ENCODE results near the gene TCEANC2. TPM values are rescaled to one million over a fixed set of nuclear protein-coding genes. Genes with fewer than 3 reads are reported as not detected.

The TCEANC2 gene
- polyA plus RNA-seq, 4 donors = 1.3 to 5.1 (median 1.9) TPM

DNA sequence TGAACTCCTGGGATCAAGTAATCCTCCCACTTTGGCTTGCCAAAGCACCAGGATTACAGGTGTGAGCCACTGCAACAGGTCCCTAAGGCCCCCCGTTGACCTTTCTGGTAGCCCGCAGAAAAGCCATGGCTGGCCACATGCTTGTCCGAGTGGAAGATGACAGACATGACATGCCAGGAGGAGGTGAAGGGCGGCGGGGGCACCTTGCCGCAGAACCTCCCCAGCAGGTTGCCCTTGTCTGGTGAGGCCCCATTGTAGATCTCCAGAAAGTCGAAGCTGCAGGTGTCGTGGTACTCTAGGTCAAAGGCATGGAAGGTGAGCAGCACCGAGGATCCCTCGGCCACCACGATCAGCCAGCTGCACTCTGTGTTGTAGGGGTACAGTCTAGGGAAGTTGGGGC, 91.0 kb downstream of the TCEANC2 start:
- Histone ChIP-seq H3K27ac (ENCODE audit: low read depth in 1 of 3, low read length in 2 of 3) (no peak overlapping the region), H3K9me3 (ENCODE audit: control insufficient read depth in 2 of 2, insufficient read depth in 1 of 2, low read depth in 1 of 2, low read length in 1 of 2) (no peaks in the 10 kb centered on the region), H3K36me3 (ENCODE audit: control insufficient read depth in 3 of 3, insufficient read depth in 2 of 3, low read depth in 1 of 3, low read length in 3 of 3) (no peaks in the 10 kb centered on the region), H3K4me1 (ENCODE audit: control insufficient read depth in 3 of 3, insufficient read depth in 2 of 3, low read depth in 1 of 3, low read length in 2 of 3) (peaks cover 0 to 8% (median 0%) of the 10 kb centered on the region in 3 donors), H3K4me3 (ENCODE audit: low read depth in 1 of 3, low read length in 3 of 3) (no peak overlapping the region), H3K27me3 (ENCODE audit: control insufficient read depth in 3 of 3, insufficient read depth in 3 of 3, low read length in 3 of 3) (no peaks in the 10 kb centered on the region)
- 95 to 97% (median 95%) methylated on average over 11 of the region's 11 CpGs for WGBS, 3 donors
- no peak for DNase-seq
- no peak for FAIRE-seq

DNA sequence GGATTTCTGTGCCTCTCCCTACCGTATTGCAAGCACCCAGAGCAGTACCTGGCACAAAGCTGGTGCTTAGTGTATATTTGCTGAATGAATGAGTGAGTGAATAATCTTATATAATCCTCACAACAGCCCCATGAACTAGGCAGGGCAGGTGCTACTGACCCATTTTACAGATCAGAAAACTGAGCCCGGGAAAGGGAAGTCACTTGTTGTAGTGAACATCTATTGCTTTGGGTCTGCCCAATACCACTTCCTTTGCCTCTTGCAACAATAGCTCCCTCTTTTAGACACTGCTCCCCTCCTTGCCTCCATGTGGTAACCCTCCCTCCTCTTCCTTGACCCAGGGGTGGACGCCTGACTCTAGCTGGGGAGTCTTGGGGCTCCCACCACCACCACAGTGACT, 96.3 kb downstream of the TCEANC2 start:
- no peak for FAIRE-seq
- Histone ChIP-seq H3K27me3 (ENCODE audit: control insufficient read depth in 3 of 3, insufficient read depth in 3 of 3, low read length in 3 of 3) (no peaks in the 10 kb centered on the region), H3K4me1 (ENCODE audit: control insufficient read depth in 3 of 3, insufficient read depth in 2 of 3, low read depth in 1 of 3, low read length in 2 of 3) (peaks cover 0 to 7% (median 0%) of the 10 kb centered on the region in 3 donors), H3K36me3 (ENCODE audit: control insufficient read depth in 3 of 3, insufficient read depth in 2 of 3, low read depth in 1 of 3, low read length in 3 of 3) (no peaks in the 10 kb centered on the region), H3K9me3 (ENCODE audit: control insufficient read depth in 2 of 2, insufficient read depth in 1 of 2, low read depth in 1 of 2, low read length in 1 of 2) (no peaks in the 10 kb centered on the region), H3K4me3 (ENCODE audit: low read depth in 1 of 3, low read length in 3 of 3) (no peak overlapping the region), H3K27ac (ENCODE audit: low read depth in 1 of 3, low read length in 2 of 3) (no peak overlapping the region)
- DNase-seq = no peak
- WGBS, 3 donors = 90 to 94% (median 92%) methylated on average over 3 of the region's 3 CpGs

DNA sequence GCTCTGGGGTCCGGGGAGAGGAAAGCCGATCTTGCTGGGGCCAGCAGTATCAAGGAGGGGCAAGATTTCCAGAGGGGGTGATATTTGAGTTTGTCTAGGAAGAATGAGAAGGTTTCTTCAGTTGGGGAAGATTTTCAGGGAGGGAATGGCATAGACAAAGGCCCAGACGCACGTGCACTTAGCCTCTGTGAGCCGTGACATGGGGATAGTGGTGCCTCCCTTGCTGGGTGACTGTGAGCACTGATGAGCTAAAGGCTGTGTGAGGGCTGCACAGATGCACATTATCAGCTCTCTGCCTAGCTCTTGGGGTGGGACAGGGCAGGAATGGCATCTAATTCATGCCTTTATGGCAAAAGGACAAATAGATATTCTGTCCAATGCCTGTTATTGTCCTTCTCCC, 97.6 kb downstream of the TCEANC2 start:
- H3K36me3 ChIP-seq (ENCODE audit: control insufficient read depth in 3 of 3, insufficient read depth in 2 of 3, low read depth in 1 of 3, low read length in 3 of 3) = no peaks in the 10 kb centered on the region
- no peak overlapping the region for H3K4me3 ChIP-seq (ENCODE audit: low read depth in 1 of 3, low read length in 3 of 3)
- WGBS, 3 donors = 89 to 96% (median 91%) methylated on average over 5 of the region's 5 CpGs
- peaks cover 0 to 7% (median 0%) of the 10 kb centered on the region in 3 donors for H3K4me1 ChIP-seq (ENCODE audit: control insufficient read depth in 3 of 3, insufficient read depth in 2 of 3, low read depth in 1 of 3, low read length in 2 of 3)
- no peak for DNase-seq
- no peak for FAIRE-seq
- no peaks in the 10 kb centered on the region for H3K9me3 ChIP-seq (ENCODE audit: control insufficient read depth in 2 of 2, insufficient read depth in 1 of 2, low read depth in 1 of 2, low read length in 1 of 2)
- no peaks in the 10 kb centered on the region for H3K27me3 ChIP-seq (ENCODE audit: control insufficient read depth in 3 of 3, insufficient read depth in 3 of 3, low read length in 3 of 3)
- no peak overlapping the region for H3K27ac ChIP-seq (ENCODE audit: low read depth in 1 of 3, low read length in 2 of 3)

DNA sequence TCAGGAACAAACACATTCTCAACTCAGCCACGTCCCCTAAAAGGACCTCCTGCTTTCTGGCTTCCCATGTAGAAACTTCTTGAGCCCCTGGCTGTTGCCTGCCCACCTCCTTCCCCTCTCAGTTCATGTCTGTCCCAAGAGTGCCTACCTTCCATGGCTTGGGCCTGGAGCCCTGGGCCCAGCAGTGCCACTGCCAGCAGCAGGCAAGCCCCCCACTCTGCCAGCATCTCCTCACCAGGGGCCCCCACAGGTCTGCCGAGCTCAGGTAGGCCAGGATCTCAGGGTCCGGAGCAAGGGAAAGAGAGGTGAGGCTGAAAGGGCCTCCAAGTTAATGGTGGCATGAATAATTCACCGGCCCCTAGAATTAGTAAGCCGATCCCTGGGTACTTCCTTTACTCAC, 99.3 kb downstream of the TCEANC2 start, which contains the start of gene CDCP2:
CDCP2 (minus strand) TSS at position 305 of the 400 bp plus-strand sequence; CDS start at position 227, 78 bp downstream.
- no peak for DNase-seq
- Histone ChIP-seq H3K36me3 (ENCODE audit: control insufficient read depth in 3 of 3, insufficient read depth in 2 of 3, low read depth in 1 of 3, low read length in 3 of 3) (no peaks in the 10 kb centered on the region), H3K4me1 (ENCODE audit: control insufficient read depth in 3 of 3, insufficient read depth in 2 of 3, low read depth in 1 of 3, low read length in 2 of 3) (peaks cover 0 to 7% (median 0%) of the 10 kb centered on the region in 3 donors), H3K27me3 (ENCODE audit: control insufficient read depth in 3 of 3, insufficient read depth in 3 of 3, low read length in 3 of 3) (no peaks in the 10 kb centered on the region), H3K27ac (ENCODE audit: low read depth in 1 of 3, low read length in 2 of 3) (peak within 1 kb of the TSS in 1 of 3 donors; percentile 9), H3K9me3 (ENCODE audit: control insufficient read depth in 2 of 2, insufficient read depth in 1 of 2, low read depth in 1 of 2, low read length in 1 of 2) (no peaks in the 10 kb centered on the region), H3K4me3 (ENCODE audit: low read depth in 1 of 3, low read length in 3 of 3) (no peak within 1 kb of the TSS)
- FAIRE-seq = no peak
- WGBS, 3 donors = 88 to 95% (median 93%) methylated on average over 5 of the region's 5 CpGs

DNA sequence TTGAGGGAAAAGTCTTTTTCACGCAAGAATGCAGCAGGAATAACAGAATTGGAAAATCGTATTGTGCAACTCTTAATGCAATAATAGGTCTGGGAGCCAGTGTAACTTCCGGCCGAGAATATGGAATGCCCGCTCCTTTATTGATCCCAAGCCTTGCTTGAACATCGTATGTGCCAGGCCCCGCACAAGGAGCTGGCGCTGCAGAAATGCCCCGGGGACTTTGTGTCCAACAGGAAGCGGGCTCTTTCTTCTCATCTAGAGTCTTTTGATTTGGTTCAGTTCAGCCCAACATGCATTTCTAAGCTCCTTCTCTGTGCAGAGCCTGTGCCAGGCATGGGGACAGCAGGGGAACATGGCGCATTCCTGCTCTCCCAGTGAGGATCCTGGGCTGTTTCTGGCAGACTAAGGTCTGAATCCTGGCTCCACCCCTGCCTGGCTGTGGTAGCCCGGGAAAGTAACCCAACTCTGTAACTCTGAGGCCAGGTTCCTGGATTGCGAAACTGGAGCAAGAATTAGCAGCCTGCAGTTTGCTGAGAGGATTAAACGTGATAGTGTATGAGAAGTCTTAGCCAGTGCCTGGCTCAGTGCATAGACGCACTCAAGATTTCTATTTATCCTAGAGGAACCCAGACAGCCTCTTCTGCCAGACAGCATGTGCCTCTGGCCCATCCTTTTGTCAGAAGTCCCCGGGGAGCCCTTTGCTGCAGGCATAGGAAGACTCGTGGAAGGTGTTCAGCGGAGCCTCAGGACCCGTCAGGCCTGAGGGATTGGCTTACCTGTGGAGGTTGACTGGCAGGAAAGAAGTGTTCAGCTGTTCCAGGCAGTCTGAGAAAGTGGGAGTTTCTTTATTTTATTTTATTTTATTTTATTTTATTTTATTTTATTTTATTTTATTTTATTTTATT, 100.4 kb downstream of the TCEANC2 start:
- Histone ChIP-seq H3K4me3 (ENCODE audit: low read depth in 1 of 3, low read length in 3 of 3) (no peak overlapping the region), H3K27ac (ENCODE audit: low read depth in 1 of 3, low read length in 2 of 3) (peak overlapping the region in 1 of 3 donors; percentile 9), H3K36me3 (ENCODE audit: control insufficient read depth in 3 of 3, insufficient read depth in 2 of 3, low read depth in 1 of 3, low read length in 3 of 3) (no peaks in the 10 kb centered on the region), H3K27me3 (ENCODE audit: control insufficient read depth in 3 of 3, insufficient read depth in 3 of 3, low read length in 3 of 3) (no peaks in the 10 kb centered on the region), H3K9me3 (ENCODE audit: control insufficient read depth in 2 of 2, insufficient read depth in 1 of 2, low read depth in 1 of 2, low read length in 1 of 2) (no peaks in the 10 kb centered on the region), H3K4me1 (ENCODE audit: control insufficient read depth in 3 of 3, insufficient read depth in 2 of 3, low read depth in 1 of 3, low read length in 2 of 3) (peaks cover 0 to 7% (median 0%) of the 10 kb centered on the region in 3 donors)
- no peak for FAIRE-seq
- peak; percentile 69 to 81 for DNase-seq
- WGBS, 3 donors = 36 to 53% (median 52%) methylated on average over 19 of the region's 19 CpGs

Other genes with a start within 250 kb of the TCEANC2 start
- 10 to 100 TPM in 2 of 4 donors, 1 to 10 TPM in 2; 1.1 to 20.2 (median 9.2) TPM for gene NDC1, start 215.3 kb upstream of the TCEANC2 start, polyA plus RNA-seq
- gene YIPF1, start 163.8 kb upstream of the TCEANC2 start, polyA plus RNA-seq = 10 to 100 TPM; 19.0 to 26.2 (median 22.9) TPM
- under 1 TPM in 1 of 4 donors, not detected in 3; 0.44 TPM for gene DIO1, start 159.4 kb upstream of the TCEANC2 start, polyA plus RNA-seq
- 10 to 100 TPM; 18.0 to 31.3 (median 20.3) TPM for gene IFT25, start 107.9 kb upstream of the TCEANC2 start, polyA plus RNA-seq
- 10 to 100 TPM; 11.2 to 29.7 (median 18.9) TPM for gene LRRC42, start 107.3 kb upstream of the TCEANC2 start, polyA plus RNA-seq
- under 1 TPM in 1 of 4 donors, not detected in 3; 0.92 TPM for gene LDLRAD1, start 35.4 kb upstream of the TCEANC2 start, polyA plus RNA-seq
- 100 to 1,000 TPM; 156 to 447 (median 212) TPM for gene TMEM59, start 404 bp upstream of the TCEANC2 start, polyA plus RNA-seq
- under 1 TPM in 1 of 4 donors, not detected in 3; 0.07 TPM for gene CDCP2, start 99.4 kb downstream of the TCEANC2 start, polyA plus RNA-seq
- 1 to 10 TPM in 3 of 4 donors, under 1 TPM in 1; 0.89 to 8.1 (median 2.5) TPM for gene CYB5RL, start 146.4 kb downstream of the TCEANC2 start, polyA plus RNA-seq
- gene MRPL37, start 146.6 kb downstream of the TCEANC2 start, polyA plus RNA-seq = 10 to 100 TPM; 47.6 to 92.9 (median 69.6) TPM

Data from small intestine (tissue), 7 donors.